IPS DF 19.7 (cell line): ENCODE data around the gene ZBTB44.
"Not testable (repeated sequence)": the region's sequence is repeated elsewhere in the genome, so short reads cannot be mapped to it uniquely, and the experiment has no call there.

Experiments
- DNase-seq: peaks from one replicate; pipeline ENCODE4 v3.0.0-alpha.2; 2013; ENCODE audit warnings: low read depth, low spot score

The ZBTB44 gene

DNA sequence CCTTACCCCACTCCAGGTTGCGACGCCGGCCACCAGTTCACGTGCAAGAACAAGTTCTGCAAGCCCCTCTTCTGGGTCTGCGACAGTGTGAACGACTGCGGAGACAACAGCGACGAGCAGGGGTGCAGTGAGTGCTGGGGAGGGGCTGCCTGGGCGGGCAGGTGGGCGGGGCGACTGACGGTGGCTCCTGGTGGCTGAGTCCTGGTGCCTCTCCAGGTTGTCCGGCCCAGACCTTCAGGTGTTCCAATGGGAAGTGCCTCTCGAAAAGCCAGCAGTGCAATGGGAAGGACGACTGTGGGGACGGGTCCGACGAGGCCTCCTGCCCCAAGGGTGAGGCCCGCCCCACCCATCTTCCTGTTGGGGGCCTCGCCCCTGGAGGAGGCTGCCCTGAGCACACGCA lies 116.4 kb downstream of the ZBTB44 start:
- DNase-seq, result no peak

DNA sequence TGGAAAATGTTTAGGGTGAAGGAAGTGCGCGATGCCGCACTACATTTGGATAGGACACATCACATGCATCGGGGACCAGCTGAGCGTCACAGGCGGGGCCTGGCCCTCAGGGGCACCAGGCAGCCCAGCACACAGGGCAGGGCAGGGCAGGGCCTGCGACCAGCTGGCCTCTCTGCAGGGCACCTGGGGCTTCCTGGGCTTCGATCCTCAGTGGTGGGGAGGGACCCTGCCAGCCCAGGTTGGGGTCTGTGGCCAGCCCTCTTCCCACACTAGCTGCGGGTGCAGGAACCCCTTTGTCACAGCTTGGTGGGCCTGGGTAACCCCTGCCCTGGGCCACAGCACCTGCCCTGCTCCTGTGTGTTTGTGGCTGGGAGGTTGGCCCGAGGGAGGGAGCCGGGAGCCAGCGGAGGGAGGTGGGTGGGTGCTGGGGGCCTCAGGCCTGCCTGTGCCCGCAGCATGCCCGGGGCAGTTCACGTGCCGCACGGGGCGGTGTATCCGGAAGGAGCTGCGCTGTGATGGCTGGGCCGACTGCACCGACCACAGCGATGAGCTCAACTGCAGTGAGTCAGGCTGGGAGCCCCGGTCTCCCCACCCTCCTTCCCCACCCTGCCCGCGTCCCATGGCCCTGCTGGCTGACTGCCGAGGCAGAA lies 117.2 kb downstream of the ZBTB44 start:
- DNase-seq, result no peak

DNA sequence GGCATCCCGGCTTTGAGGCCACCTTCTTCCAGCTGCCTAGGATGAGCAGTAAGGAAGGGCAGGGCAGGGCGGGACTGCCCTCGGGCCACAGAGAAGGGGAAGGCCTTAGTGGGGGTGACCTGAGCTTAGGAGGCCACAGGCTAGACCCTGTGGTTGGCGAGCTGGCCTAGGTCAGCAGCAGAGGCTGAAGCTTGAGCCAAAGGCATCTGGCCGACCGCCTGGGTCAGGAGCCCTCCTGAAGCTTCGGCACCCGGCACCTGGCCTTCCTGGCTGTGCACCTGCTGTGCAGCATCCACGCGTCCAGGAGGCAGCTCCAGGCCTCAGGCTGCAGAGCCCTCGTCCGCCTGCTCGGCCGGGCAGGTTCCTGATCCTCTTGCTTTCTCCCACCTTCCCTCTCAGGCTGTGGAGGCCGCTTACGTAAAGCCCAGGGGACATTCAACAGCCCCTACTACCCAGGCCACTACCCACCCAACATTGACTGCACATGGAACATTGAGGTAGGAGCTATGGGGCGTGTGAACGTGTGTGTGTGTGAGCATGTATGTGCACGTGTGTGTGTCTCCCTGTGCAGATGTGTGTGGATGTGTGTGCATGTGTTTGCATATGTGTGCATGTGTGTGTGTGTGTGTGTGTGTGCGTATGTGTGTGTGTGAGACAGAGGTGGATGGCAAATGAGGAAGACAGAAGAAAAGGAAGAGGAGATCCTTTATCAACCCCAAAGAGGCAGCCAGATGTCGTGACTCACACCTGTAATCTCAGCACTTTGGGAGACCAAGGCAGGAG lies 120.3 kb downstream of the ZBTB44 start:
- DNase-seq, result no peak

DNA sequence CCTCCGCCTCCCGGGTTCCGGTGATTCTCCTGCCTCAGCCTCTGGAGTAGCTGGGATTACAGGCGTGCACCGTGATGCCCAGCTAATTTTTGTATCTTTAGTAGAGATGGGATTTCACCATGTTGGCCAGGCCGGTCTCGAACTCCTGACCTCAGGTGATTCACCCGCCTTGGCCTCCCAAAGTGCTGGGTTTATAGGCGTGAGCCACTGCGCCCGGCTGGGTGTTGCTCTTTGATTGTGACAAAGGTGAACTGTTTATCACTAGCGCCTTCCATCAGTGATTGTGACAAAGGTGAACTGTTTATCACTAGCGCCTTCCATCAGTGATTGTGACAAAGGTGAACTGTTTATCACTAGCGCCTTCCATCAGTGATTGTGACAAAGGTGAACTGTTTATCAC lies 121.2 kb downstream of the ZBTB44 start:
- not testable (repeated sequence) for DNase-seq

DNA sequence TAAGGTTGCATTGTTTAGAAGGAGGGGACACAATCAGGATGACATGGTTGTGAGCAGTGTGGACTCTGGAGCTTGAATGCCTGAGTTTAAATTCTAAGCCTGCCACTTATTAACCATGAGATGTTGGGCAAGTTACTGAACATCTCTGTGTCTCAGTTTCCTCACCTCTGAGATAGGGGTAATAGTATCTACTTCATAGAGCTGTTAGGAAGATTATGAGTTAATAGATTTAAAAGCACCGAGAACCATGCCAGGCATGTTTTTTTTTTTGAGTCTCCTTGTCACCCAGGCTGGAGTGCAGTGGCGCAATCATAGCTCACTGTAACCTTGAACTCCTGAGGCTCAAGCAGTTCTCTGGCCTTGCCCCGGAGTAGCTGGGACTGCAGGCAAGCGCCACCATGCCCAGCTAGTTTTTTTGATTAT lies 121.9 kb downstream of the ZBTB44 start:
- DNase-seq, result no peak

DNA sequence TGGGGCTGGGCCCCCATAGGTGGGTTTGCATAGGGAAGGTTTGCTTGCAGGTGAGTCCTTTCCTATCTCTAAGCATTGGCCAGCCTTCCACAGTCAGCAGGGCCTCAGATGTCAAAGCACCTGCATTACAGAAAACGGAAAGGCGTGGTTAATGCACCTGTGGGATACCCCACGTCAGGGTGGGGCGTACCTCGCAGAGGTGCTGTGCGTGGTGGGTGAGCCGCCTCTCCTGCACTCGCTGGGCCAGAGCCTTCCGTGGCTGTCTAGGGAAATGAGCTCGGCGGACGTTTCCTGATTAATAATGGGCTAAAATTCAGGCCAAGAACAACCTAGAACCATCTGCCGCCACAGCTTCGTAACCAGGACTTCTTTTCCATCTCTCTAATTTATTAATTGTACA lies 122.8 kb downstream of the ZBTB44 start:
- DNase-seq, result no peak

DNA sequence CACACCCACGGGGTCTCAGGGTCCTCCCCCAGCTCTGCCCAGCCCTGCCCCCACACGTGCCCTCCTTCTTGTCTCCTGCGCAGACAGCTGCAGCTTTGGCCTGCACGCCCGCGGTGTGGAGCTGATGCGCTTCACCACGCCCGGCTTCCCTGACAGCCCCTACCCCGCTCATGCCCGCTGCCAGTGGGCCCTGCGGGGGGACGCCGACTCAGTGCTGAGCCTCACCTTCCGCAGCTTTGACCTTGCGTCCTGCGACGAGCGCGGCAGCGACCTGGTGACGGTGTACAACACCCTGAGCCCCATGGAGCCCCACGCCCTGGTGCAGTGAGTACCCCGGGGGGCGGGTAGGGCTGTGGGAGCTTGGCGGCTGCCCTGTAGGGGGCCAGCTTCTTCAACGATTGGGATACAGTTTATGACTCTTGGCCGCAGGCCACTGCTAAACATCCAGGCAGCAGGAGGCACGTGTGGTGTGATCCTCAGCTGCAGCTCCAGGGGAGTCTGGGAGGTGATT lies 124.3 kb downstream of the ZBTB44 start:
- no peak for DNase-seq

DNA sequence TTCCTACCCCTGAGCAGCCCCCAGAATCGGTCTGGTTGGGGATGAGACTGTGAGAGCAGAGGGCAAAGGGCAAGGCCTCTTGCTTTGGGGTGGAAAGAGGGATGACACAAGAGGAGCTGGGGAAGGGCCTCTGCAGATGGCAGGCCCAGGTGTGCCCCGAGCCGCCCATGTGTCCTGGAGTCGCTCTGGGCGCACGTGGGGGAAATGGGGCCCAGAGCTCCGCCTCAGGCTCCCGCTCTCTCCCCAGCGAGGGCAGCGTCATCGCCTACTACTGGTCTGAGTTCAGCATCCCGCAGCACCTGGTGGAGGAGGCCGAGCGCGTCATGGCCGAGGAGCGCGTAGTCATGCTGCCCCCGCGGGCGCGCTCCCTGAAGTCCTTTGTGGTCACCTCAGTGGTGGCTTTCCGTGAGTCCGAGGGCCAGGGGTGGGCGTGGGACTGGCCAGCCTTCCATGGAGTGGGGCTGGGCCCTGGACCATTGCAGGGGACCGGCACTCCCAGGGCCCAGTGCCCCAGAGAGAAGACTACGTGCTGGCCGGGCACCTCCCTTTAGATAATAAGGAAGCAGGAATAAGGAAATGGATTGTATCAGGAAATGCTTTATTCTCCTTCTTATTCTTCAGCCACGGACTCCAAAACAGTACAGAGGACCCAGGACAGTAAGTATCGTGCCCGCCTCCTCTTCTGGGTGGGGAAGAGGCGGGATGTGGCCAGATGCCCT lies 125.1 kb downstream of the ZBTB44 start:
- no peak for DNase-seq

DNA sequence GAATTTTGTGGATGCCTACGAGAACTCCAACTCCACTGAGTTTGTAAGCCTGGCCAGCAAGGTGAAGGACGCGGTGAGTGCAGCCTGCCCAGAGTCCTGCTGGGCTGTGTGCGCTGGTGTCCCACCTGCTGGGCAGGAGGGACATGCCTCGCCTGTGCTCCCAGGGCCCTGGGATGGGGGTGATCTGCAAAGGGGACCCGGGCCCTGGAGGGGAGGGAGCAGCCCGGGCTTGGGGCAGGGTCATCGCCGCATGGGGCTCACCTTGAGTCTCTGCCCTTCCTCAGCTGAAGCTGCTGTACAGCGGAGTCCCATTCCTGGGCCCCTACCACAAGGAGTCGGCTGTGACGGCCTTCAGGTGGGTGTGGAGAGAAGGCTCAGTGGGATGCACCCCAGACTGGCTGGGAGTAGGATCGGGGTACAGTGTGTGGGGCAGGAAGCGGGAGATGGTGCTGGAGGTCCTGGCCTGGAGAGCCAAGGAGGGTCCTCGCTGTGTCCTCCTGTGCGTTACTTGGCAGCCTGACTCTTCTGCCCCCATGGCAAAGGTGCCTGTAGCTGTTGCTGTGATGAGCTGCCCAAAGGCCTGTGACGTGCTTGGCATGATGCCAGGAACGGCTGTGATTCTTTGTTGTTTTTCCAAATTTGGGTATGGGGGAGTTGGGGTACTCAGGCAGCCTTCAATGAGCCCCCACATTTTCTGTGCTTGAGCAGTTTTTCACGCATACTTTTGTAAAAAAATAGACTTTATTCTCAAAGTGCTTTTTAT lies 126.0 kb downstream of the ZBTB44 start:
- no peak for DNase-seq

DNA sequence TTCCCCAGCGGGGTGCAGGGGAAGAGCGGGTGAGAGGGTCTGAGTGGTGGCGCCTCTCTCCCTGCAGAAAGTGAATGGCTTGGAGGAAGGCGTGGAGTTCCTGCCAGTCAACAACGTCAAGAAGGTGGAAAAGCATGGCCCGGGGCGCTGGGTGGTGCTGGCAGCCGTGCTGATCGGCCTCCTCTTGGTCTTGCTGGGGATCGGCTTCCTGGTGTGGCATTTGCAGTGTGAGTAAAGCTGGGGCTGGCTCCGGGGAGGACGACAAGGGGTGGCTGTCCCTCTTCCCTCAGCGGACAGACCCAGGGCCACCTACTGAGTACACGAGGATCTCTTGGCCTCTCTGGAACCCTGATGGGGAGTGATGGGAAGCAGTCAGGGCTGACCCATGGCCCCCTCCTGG lies 126.7 kb downstream of the ZBTB44 start:
- DNase-seq, result no peak

DNA sequence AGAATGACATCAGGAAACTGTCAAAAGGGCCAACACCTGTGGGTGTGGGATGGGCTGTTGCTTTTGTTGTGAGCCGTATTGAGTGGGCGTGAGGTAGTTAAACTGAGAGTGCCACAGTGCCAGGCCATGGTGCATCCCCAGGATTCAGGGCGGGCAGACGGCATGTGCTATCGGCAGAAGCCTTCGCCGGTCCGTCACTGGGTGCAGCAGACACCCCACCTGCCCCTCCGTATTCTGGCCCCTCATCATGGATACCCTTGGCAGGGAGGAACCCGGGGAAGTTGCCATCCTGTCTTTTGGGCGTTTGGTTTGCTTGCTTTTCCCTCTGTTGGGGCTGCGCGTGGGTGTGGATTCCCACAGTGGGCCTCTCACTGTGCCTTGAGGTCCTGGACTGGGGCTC lies 127.6 kb downstream of the ZBTB44 start:
- DNase-seq, result no peak

DNA sequence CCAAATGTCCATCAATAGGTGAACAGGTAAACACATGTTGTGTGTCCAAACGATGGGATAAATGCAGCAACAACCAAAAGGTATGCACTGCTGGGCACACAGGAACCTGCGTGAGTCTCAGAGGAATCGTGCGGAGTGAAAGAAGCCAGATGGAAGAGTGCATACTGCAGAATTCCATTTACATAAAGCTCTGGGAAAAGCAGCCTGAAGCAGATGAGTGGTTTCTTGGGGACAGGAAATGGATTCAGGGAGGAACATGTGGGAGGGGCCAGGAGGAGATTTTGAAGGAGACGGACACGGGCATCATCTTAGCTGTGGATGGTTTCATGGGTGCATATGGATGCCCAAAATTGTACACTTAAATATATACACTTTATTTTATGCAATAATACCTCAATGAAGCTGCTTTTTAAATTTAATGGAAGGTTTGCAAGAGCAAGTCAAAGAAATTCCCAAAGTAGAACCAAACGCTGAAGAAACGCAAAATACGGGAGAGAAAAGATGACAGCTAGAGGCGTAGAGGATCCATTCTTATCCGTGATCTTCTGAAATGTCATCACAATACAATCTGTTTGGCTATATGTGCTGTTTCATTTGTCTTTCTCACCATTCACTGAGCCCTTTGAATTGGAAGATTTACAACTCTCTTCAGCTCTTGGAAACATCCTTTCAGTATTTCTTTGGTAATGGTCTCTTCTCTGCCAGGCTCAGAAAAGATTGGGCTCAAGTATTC lies 130.7 kb downstream of the ZBTB44 start:
- no peak for DNase-seq

DNA sequence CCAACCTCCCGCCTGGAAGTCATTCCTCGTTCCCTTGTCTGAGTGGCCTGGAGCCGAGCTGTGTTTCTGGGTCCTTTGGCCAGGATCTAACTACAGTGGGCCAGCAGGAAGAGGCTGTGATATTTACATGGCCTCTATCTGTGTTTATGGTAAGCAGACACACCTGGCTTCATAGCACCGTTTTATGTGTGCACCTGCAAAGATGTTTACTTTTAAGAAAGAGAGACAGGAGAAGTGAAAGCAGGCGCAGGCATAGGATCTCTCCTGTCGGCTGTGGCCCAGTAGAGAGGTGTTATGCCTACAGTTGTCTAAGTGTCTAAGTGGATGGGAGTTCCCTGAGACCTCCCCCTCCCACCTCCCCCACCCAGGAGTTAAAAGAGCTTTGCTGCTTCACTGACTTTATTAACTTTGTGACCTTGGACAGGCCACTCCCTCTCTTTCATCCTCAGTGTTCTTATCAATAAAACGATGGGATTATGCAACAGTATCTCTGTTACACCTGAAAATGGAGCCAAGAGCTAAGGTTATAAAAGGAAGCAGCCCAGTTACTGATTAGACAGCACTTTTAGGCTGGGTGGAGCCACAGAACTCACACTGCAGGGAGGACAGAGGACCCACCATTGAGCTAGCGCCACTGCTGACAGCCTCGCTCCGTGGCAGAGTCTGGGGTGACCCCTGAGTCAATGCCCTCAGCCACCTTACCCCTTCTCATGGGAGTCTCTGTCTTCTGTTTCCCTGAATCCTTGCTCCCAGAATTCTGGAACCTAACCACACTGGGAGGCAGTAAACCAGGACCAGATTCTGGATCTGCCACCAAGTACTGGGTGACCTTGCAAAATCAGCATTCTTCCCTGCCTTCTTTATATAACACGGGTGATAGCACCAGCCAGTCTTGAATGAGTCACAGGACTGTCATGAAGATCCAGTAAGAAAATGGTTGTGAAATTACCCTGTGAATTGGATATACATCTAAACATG lies 133.1 kb downstream of the ZBTB44 start:
- DNase-seq, result no peak

DNA sequence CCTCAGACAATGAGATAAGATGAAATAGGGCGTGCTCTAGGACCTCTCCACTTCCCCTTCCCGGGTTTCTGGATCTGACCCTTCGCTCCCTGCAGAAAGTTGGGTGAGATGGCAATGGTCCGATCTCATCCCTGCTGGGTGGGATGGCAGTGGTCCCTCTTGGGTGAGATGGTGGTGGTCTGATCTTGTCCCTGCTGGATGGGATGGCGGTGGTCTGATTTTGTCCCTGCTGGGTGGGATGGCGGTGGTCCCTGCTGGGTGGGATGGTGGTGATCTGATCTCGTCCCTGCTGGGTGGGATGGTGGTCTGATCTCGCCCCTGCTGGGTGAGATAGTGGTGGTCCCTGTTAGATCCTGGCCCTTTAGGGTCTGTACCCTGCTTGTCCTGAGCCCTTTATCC lies 133.8 kb downstream of the ZBTB44 start:
- DNase-seq, result no peak

DNA sequence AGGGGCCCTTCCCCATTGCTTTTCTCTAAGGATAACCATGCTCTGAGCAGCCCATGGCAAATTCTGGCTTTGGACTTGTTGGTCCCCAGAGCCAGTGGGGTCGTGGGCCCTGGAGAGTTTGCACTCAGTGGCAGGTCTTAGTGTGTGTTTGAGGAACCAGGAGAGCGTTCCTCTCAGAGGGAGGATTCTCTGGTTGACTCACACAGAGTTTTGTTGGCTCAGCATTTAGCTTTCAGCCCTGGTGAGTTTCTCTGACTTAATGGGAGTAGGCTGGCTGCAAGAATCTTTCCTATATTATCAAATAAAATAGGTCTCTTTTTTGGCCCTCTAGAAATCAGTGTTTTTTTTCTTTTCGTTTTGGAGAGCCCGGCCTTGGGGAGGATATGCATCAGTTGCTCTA lies 134.2 kb downstream of the ZBTB44 start:
- no peak for DNase-seq

DNA sequence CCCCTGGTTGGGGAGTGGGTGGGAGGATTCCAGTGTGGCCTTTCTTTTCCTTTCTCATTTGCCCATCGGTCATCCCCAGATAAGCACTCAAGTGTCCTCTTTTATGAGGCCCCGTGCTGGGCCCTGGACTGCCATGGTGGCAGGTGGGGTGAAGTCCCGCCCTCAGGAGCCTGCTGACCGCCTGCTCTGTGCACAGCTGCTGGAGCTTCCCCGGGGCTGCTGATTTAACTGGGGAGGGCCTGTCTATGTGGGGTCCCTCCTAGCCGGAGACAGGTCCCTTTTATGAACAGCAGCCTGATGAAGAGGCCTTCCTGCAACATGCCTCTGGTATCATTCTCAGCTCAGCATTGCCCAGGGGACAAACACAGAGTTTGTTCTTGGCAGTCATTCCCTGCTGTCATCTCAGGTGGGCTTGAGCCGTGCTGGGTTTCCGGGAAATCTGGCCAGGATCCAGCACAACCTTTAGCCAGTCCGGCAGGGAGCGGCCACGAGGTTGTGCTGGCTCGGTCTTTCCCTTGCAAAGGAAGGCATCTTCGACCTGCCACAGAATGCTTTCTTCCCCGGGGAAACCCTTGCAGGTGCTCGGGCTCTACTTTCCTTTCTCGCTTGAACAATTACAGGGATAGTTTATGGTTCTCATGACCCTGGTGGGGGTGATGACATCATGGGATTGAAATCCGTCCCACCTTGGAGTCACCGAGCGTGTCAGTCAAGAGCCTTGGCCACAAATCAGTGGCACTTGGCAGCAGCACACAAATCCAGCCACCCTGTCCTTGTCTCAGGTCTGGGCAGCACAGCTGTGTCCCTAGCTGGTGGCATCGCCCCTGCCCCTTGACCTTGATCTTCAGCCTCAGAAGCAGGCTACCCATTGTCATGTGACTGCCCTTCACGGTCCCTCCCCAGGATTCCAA lies 135.1 kb downstream of the ZBTB44 start:
- no peak for DNase-seq

DNA sequence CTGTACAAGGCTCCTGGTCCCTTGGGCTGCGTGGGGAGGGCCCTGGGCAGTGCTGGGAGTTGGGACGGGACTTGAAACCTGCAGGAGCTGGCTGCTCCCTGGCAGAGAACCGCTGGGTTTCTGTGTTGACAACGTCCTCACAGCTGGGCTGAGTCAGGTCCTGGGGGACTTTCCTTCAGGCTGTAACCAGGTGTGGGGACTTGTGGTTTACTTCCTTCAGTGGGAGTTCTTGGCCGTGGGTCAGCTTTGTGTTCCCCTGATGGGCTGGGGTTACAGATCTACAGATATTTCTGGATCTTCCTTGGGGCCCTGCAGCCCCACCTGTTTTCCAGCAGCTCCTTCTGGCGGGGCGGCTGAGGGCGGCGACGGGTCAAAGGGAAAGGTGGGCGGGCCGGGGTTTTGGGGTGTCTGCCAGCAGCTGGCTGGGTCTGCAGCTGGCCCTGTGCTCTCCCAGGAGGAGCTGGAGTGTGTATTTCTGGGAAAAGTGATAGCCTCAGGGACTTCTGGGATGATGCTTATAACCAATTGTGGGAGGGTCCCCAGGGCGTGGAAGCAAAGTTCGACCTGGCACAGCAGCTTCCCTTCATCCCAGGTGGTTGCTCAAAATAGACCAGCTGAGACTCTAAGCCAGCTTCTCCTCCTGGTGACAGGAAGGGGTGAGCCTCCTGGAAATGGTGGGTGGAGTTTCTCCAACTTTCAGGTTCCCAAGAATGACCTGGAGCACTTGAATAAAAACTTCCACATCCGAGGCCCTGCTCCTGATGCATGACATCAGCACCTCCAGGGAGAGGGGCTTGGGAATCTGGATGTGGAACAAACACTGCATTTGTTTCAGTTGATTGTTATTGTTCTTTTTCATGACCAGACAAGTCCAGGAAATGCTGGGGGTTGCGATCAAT lies 136.0 kb downstream of the ZBTB44 start:
- DNase-seq, result no peak

DNA sequence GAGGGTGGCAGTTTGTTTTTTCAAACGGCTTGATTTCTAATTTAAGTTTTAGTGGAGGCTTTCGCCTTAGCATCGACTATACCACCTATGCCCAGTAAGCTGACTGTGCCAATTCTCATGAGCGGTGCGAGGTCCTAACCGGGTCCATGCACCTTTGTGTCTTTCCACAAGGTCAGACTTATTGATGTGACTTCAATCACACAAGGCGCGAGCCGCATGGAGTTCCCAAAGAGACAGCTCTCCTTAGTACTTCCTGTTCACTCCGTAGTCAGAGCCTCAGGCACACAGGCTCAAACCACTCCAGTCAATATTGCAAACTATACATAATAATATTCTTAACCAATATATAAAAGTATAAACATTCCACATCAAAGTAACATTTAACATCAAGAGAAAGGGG lies 136.9 kb downstream of the ZBTB44 start:
- no peak for DNase-seq
